Endothelial cell of umbilical vein (primary cell): Measurements from ENCODE around the gene LOXL1. TPM values are rescaled to one million over a fixed set of nuclear protein-coding genes. Genes with fewer than 3 reads are reported as not detected.

Experiments used
- BruUV-seq: library from RNA; stranded (reverse); fragments of 400-500 nt; replicated peaks from 2 replicates; lab custom pipeline; 2021; lab: Mats Ljungman, UMichigan
- CTCF ChIA-PET: fragments of 300-600, 350-600 bp; sonication (Branson Sonifier 250); formaldehyde crosslinking; loops from one replicate; lab custom pipeline; 2021; ENCODE audit warnings: antibody characterized with exemption, inconsistent platforms; lab: Charles Lee
- POLR2A ChIA-PET: fragments of 300-600, 350-600 bp; sonication (Branson Sonifier 250); formaldehyde crosslinking; loops from one replicate; lab custom pipeline; 2021; ENCODE audit warnings: antibody characterized with exemption, inconsistent platforms; lab: Charles Lee
- DNase-seq: peaks from one replicate; pipeline ENCODE4 v3.0.0-alpha.2; 2011; ENCODE audit warnings: low read depth, low spot score
- FAIRE-seq: peaks from 2 replicates; lab custom pipeline; 2011; peaks lifted over from hg19 to GRCh38; lab: Jason Lieb, UNC
- H2AFZ ChIP-seq: 2 replicates; pipeline ENCODE4 v1.6.0; 2012; ENCODE audit warnings: low read depth, low read length, control low read depth, inconsistent platforms
- H3K27ac ChIP-seq: 2 replicates; pipeline ENCODE4 v1.5.1; 2011; ENCODE audit warnings: low read depth, mild to moderate bottlenecking, control low read depth, low read length, moderate library complexity; ENCODE audit not compliant: insufficient read depth
- H3K27me3 ChIP-seq, 2 experiments: 2 replicates each; pipeline versions ENCODE4 v1.6.0 to v1.6.1; 2011; ENCODE audit warnings: low read length in 2 of 2, mixed read lengths in 1 of 2; ENCODE audit not compliant: control insufficient read depth in 2 of 2, insufficient read depth in 2 of 2
- H3K36me3 ChIP-seq, 2 experiments: 2 replicates in 1 of 2; 3 replicates in 1 of 2; pipeline ENCODE4 v1.5.1; 2011; ENCODE audit warnings: low read length in 2 of 2, mild to moderate bottlenecking in 1 of 2, moderate library complexity in 1 of 2; ENCODE audit not compliant: control insufficient read depth in 2 of 2, insufficient read depth in 2 of 2; ENCODE audit errors: extremely low read depth in 1 of 2
- H3K4me1 ChIP-seq: 3 replicates; pipeline ENCODE4 v1.5.1; 2011; ENCODE audit warnings: mild to moderate bottlenecking, low read length; ENCODE audit not compliant: control insufficient read depth, insufficient read depth; ENCODE audit errors: extremely low read depth
- H3K4me2 ChIP-seq: 2 replicates; pipeline ENCODE4 v1.6.1; 2011; ENCODE audit warnings: low read length, control low read depth, mixed read lengths; ENCODE audit not compliant: insufficient read depth
- H3K4me3 ChIP-seq, 3 experiments: fragments of 200-600 bp in 1 of 3; sonication (generic), shearing (Covaris generic) in 1 of 3; replicated peaks in 1 of 3; 2 replicates each; pipeline ENCODE4 v1.5.1; 2011 to 2016; ENCODE audit warnings: control low read depth in 3 of 3, low read length in 3 of 3, mild to moderate bottlenecking in 2 of 3, inconsistent platforms in 1 of 3, low read depth in 1 of 3, moderate library complexity in 1 of 3; ENCODE audit not compliant: insufficient read depth in 1 of 3
- H3K79me2 ChIP-seq: 2 replicates; pipeline ENCODE4 v1.6.0; 2012; ENCODE audit warnings: low read length, inconsistent platforms; ENCODE audit not compliant: control insufficient read depth, insufficient read depth
- H3K9ac ChIP-seq: replicated peaks from 2 replicates; pipeline ENCODE3; 2011; ENCODE audit warnings: low read length, control low read depth; ENCODE audit not compliant: insufficient read depth; ENCODE audit errors: extremely low read depth
- H3K9me1 ChIP-seq: replicated peaks from 3 replicates; pipeline ENCODE4 v1.6.0; 2011; ENCODE audit warnings: mild to moderate bottlenecking, low read length; ENCODE audit not compliant: control insufficient read depth, insufficient read depth; ENCODE audit errors: extremely low read depth
- H3K9me3 ChIP-seq: replicated peaks from 2 replicates; pipeline ENCODE4 v1.5.1; 2012; ENCODE audit warnings: low read length, inconsistent platforms; ENCODE audit not compliant: control insufficient read depth, insufficient read depth
- H4K20me1 ChIP-seq: replicated peaks from 2 replicates; pipeline ENCODE3; 2011; ENCODE audit warnings: mild to moderate bottlenecking, low read length; ENCODE audit not compliant: control insufficient read depth, insufficient read depth; ENCODE audit errors: extremely low read depth
- FOS ChIP-seq: IDR thresholded peaks from 2 replicates; pipeline ENCODE4 v1.6.1; 2011; ENCODE audit warnings: mild to moderate bottlenecking, low read length, moderate library complexity, borderline replicate concordance; ENCODE audit not compliant: insufficient read depth
- JUN ChIP-seq: IDR thresholded peaks from 2 replicates; pipeline ENCODE4 v1.6.1; 2011; ENCODE audit warnings: borderline replicate concordance, low read depth; ENCODE audit not compliant: insufficient read length, insufficient read depth
- MYC ChIP-seq: IDR thresholded peaks from one replicate; pipeline ENCODE4 v1.6.1; 2011; ENCODE audit warnings: mild to moderate bottlenecking, low read depth, low read length
- POLR2A ChIP-seq: IDR thresholded peaks from 2 replicates; pipeline ENCODE4 v1.6.1; 2012; ENCODE audit warnings: low read depth, mild to moderate bottlenecking, control low read depth, low read length
- POLR2AphosphoS5 ChIP-seq: IDR thresholded peaks from 2 replicates; pipeline ENCODE4 v1.6.1; 2012; ENCODE audit warnings: low read depth, mild to moderate bottlenecking, control low read depth, low read length, moderate library complexity; ENCODE audit not compliant: insufficient read depth
- dilution Hi-C: fragments of 300-500 bp; cut with MboI; formaldehyde crosslinking; loops from one replicate; pipeline ENCODE4 v1.15.0; 2019; ENCODE audit warnings: low sequenced_read_pairs; ENCODE audit not compliant: extremely low pct_ligation_motif_present
- intact Hi-C: fragments of 100-400 bp; cut with micrococcal nuclease; formaldehyde crosslinking; loops from one replicate; pipeline ENCODE4 v1.10.0; 2022
- polyA plus RNA-seq, 4 experiments: library from polyadenylated mRNA; depleted of rRNA in 3 of 4; stranded (reverse) in 3 of 4; unstranded in 1 of 4; fragments of >200 nt; gene quantifications; 2 replicates each; pipeline versions ENCODE4 v1.2.1 to v1.2.3, GENCODE V29; 2011 to 2012; ENCODE audit warnings: missing spikeins in 1 of 4
- total RNA-seq: library from RNA; stranded (reverse); gene quantifications from 2 replicates; pipeline ENCODE4 v1.2.3, GENCODE V29; 2021
- TF ChIP-seq, protein P1 (sequence below): IDR thresholded peaks from 2 replicates; pipeline ENCODE4 v1.6.1; 2011; ENCODE audit not compliant: insufficient read depth, insufficient read length
- TF ChIP-seq, protein P2 (sequence below), 2 donors: IDR thresholded peaks; 1 replicate in 1 of 2; 2 replicates in 1 of 2; pipeline ENCODE4 v1.5.1; 2011; ENCODE audit warnings: low read length in 2 of 2, mild to moderate bottlenecking in 2 of 2, moderate library complexity in 2 of 2, control low read depth in 1 of 2, inconsistent platforms in 1 of 2, low read depth in 1 of 2; ENCODE audit not compliant: insufficient read depth in 1 of 2; ENCODE audit errors: extremely low read depth in 1 of 2

LOXL1 gene
- total and polyA plus RNA-seq, 2 donors (not counting 3 experiments of a cell fraction or from before 2014, with no cell fraction given) = 5.2 to 14.4 TPM

DNA sequence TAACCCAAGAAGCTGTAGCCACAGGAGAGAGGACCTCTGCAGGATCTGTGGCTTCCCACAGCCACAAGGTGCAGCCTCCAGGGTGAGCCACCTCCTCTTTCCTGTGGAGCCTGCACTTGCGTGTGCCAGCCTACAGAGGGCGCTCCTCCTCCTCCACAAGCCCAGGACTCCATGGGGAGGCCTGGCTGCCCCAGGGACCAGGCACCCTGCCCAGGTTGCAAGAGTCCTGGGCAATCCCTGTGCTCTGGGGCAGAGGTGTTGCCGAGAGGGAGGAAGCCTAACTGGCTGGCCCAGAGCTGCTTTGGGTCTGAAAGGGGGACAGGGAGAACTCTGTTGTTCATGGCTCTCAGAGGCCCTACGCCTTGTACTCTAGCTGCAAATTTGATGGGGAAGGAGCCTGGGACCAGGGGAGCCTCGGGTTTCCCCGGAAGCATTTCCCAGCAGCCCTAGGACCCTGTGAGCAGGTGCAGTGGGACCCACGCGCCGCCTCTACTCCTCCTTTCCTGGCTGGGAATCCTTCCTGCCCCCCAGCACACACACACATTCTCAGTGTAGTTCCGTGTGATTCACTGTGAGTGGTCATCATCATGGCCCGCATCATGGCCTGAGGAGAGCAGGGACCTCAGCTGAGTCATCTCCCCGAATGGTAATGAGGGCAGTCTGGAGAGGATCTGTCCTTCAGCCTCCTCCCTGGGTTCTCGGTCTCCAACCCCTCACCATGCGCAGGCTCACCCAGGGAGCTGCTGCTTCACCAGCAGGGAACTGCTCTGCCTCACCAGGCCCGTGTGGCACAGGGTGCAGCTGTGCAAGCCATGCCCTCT lies 28.6 kb upstream of the LOXL1 start:
- H2AFZ ChIP-seq = no peak overlapping the region
- no peak overlapping the region for H3K27ac ChIP-seq
- dilution Hi-C loops = no loop called here
- peak; percentile 78 for FAIRE-seq
- peaks cover 0 to 1% of the 10 kb centered on the region in 2 experiments for H3K27me3 ChIP-seq
- POLR2A ChIA-PET = no interaction called here
- TF ChIP-seq MYC (no peak), POLR2A (no peak), FOS (no peak), JUN (no peak), POLR2AphosphoS5 (no peak)
- TF ChIP-seq, protein P1, sequence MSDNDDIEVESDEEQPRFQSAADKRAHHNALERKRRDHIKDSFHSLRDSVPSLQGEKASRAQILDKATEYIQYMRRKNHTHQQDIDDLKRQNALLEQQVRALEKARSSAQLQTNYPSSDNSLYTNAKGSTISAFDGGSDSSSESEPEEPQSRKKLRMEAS = no peak
- TF ChIP-seq, protein P2, sequence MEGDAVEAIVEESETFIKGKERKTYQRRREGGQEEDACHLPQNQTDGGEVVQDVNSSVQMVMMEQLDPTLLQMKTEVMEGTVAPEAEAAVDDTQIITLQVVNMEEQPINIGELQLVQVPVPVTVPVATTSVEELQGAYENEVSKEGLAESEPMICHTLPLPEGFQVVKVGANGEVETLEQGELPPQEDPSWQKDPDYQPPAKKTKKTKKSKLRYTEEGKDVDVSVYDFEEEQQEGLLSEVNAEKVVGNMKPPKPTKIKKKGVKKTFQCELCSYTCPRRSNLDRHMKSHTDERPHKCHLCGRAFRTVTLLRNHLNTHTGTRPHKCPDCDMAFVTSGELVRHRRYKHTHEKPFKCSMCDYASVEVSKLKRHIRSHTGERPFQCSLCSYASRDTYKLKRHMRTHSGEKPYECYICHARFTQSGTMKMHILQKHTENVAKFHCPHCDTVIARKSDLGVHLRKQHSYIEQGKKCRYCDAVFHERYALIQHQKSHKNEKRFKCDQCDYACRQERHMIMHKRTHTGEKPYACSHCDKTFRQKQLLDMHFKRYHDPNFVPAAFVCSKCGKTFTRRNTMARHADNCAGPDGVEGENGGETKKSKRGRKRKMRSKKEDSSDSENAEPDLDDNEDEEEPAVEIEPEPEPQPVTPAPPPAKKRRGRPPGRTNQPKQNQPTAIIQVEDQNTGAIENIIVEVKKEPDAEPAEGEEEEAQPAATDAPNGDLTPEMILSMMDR (IDR thresholded peaks at IDR 0.05; ENCODE audit: extremely low read depth in 1 of 2, insufficient read depth in 1 of 2, low read depth in 1 of 2, low read length in 2 of 2) = peak; percentile 90 to 96
- H3K9me1 ChIP-seq = no peaks in the 10 kb centered on the region
- peak; percentile 65 for DNase-seq
- no peaks in the 10 kb centered on the region for H3K9me3 ChIP-seq
- H3K4me1 ChIP-seq = no peaks in the 10 kb centered on the region
- intact Hi-C loops = loop anchor here (1.0 kb wide), 3 partner anchors 11 to 67 kb away; no protein-coding TSS in a partner anchor
- no peak overlapping the region for H3K9ac ChIP-seq
- BruUV-seq = no TSS peak
- CTCF ChIA-PET = interaction anchor here (0.6 to 3.0 kb wide), 11 partner anchors 8 to 634 kb away, joined by 3 to 19 read pairs (median 3); no protein-coding TSS in a partner anchor
- H4K20me1 ChIP-seq = no peaks in the 10 kb centered on the region
- H3K36me3 ChIP-seq = no peaks in the 10 kb centered on the region
- no peaks in the 10 kb centered on the region for H3K79me2 ChIP-seq
- H3K4me2 ChIP-seq = no peak overlapping the region
- no peak overlapping the region for H3K4me3 ChIP-seq
